MV-4-11 (cell line): ENCODE data around the gene TTC7B.

Source experiments
- DNase-seq: peaks from one replicate; lab custom pipeline; 2025; lab: John Stamatoyannopoulos, UW

TTC7B gene

GRCh38 chr14:90575336-90575735, 240.9 kb downstream of the TTC7B start:
- no peak for DNase-seq

DNA sequence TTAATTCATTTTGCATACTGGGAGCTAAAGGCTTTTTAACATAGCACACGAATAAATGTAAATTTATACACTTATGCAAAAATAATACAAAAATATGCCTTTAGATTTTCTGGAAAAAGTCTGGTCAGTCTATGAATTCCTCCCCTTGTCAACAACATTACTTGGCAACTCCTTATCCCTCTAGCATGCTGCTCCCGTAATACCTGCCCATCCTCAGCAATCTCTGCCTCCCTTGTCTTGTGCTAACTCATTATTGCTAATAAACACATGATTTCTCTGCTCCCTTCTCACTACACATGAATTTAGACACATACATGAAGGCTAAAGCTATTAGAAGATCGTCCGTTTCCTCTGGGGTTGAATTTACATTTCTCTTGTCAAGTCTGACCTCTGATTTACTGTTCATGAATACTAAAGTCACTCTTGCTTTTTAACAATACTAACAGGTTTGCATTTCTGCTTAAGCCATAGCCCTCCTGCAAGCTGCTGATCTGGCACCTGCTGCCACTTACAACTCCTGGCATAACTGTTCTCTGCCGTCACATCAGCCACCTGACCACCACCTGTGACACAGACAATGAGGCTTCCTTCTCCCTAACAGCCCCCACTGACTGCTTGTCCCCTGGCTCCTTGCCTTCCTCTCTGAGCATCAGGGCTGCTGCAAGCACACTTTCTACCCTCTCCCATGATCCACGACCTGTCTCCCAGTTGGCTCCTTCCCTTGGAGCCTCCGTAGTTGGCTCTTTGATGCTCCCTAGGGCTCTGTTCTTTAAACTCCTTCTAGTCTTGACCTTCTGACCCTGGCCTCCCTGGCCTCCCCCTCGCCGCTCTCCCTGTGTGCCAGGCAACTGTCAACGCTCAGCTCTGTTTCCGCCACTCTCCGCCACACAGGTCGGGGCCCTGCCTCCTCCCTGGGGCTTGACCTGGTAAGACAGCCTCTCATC, 241.8 kb downstream of the TTC7B start:
- no peak for DNase-seq

- no peak for DNase-seq
Measured at GRCh38 chr14:90573385-90574105, 242.7 kb downstream of the TTC7B start.

DNA sequence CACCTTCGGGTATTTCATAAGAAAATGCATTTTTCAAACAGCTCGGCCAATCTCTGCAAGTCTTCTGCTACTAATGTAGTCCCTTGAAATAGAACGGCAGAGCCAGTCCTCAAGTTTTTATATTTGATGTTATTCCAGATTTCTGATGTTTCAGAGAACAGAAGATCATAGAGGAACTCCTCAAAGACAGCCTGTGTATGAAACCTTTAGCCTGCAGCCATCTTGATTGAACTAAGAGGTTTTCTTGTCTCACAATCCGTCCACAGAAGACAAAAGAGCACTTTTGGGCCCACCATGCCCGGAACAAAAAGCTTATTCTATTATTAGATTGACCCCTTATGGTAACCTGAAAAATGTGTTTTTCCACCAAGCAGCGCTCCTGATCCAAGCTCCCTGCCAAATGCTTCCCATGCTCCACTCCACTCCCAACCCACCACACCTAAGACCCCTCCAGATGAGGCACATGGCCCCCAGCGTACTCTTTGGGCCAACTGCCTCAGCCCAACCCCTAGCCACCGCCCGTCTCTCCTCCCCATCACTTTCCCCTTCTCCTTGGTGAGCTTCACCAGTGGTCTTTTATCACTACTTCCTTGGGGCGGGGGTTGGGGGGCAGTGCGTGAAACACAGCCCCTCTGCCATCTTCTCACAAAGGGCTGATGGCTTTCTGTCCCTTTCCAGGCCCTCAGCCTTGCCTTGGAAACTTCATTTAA, 243.6 kb downstream of the TTC7B start:
- DNase-seq, result no peak

DNA sequence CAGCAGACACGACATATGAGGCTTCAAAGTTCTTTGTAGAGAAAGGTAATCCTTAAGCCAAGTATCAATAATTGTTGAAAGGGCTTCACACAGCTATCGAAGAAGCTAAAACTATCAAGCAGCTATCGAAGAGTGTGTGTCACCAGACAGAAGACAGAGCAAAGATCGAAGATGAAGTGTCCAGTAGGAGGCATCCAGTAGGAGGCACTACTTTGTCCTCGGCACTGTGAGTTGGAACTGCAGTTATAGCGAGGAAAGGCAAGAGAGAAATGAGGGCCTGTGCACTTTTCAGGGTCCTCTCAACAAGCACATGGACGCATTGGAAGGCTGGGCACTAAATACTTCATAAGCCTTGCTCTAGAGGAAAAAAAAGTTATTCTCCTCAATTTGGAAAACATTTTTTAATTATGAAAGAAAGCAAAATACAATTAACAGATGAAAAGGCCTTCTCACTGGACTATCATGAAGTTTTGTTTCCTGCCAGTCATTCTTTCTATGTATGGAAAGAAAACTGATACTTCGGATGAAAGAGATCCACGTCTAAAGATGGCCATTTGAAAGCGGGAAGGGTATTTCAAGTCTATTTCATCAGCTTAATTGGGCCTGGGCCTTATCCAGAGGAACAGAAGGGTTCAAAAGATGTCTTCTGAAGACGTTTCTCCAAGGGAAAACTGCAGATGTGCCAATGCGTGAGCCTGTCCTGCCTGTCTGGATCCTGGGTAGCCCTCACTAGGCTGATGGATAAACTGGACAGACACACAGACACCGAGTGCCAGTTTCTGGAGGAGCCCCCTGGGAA, 244.9 kb downstream of the TTC7B start:
- no peak for DNase-seq

DNA sequence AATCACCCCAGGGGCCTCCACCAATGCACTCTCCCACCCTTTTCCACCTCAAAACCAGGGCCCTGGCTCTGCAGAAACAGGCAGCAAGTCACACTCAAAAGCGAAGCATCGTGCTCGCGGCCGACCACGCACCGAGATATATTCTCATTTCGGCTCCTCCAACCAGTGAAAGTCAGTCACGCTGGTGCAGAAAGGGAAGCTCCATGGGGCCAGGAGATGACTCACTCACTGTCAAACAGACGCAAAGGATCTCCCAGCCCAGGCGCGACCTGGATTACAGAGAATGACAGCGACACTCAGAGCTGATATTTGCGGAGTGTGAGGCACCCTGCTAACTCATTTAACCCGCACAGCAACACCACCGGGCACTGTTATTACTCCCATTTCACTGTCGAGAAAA, 245.8 kb downstream of the TTC7B start:
- peak; percentile 27 for DNase-seq

- no peak for DNase-seq
Measured at GRCh38 chr14:90569606-90570387, 246.4 kb downstream of the TTC7B start.

DNA sequence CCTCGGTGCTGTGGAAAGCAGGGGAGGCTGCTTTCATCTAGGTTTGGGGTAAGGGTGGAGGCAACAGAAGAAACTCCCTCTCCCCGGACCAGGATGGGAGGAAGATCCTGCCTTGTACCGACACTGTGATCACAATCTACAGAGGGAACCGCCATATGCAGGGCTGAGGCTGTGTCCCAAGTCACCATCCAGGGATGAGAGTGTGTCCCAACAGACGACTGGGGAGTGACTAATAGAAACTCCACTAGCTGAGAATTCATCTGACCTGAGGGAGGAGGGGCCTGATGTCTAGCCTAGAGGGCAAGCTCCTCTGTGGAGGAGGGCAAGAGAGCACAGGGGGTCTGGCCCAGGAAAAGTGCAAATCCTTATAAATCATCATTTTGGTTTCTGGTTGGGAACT, 247.0 kb downstream of the TTC7B start:
- no peak for DNase-seq

DNA sequence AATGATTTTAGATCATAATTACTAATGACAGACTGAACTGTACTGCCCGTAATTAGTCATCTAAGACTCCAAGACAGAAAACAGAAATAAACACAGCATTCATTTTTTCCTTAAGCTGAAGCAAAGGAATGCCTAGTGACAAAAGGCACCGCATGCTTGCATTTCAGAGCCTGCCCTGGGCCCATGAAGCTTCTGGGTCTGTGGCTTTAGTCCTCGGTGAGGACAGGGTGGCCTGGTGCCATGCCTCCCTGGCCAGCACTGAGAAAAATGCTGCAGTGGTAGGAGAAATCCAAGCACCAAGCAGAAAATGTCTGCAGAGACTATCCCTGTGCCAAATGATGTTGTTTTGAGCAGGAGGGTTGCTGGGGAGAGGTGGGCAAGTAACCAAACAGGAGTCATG, 247.8 kb downstream of the TTC7B start:
- DNase-seq, result no peak

GRCh38 chr14:90567991-90568390, 248.2 kb downstream of the TTC7B start:
- DNase-seq, result no peak

DNA sequence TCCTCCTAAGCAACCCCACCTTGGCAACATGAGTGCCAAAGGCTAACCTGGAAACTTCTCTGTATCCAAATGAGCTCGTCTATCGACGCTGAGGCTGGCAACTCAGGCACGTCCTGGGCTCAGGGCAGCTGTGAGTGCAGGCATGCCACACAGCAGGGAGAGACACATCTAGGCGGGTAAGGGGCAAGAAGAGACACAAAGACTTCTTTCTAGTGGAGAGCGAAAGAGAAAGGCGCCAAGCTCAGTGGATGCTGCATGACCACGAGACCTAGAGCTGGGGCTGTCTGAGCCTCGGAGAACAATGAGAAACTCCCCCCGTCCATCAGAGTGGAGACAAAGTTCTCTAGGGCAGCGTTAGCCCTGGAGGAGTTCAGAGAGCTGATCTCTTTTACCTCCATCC, 249.0 kb downstream of the TTC7B start:
- no peak for DNase-seq

- no peak for DNase-seq
Measured at GRCh38 chr14:90566481-90566880, 249.7 kb downstream of the TTC7B start.

DNA sequence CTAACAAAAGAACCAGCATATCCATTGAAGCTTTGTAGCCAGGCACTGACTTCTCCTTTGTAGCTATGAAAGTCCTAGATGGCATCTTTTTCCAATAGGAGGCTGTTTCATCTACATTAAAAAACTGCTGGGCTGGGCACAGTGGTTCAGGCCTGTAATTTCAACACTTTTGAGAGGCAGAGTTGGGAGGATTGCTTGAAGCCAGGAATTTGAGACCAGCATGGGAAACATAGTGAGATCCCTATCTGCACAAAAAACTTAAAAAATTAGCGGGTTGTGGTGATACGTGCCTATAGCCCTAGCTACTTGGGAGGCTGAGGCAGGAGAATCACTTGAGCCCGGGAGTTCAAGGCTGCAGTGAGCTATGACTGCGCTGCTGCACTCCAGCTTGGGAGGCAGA, 251.7 kb downstream of the TTC7B start:
- no peak for DNase-seq

GRCh38 chr14:90562652-90563051, 253.6 kb downstream of the TTC7B start:
- no peak for DNase-seq

DNA sequence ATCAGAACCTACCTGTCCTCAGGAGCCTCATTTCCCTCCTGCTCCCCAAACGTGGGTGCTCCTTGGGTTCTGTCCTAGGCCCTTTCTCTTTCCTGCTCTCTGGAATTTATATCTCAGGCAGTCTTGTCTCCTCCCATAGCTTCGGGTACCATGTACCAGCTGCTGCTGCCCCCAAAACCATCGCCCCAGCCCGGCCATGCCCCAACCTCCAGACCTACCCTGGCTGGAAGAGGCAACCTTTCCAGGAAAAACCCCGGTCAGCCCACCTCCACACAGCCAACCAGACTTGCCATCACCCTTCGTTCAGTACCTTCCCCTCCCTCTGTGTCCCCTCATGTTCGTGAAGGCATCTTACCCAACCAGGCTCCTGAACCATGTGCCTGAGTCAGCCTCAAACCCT, 254.3 kb downstream of the TTC7B start:
- no peak for DNase-seq

DNA sequence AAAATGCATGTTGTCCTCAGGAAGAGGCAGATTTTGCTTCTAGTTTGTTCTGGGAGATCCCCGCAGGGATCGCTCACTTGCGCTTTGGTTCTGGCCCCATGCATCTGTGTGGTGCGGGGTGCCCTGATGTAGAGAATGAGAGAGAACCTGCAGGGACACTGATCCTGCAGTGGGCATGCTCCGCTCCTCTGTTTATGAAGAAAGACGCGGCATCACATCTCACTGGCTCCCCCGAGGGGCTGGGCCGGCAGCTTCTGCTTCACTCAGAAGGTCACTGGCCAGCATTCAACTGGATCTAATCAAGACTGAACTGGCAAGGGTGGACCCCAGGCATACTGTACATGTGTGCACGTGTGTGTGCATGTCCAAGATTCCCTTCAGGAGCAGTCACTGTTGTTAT, 255.2 kb downstream of the TTC7B start:
- DNase-seq, result no peak

DNA sequence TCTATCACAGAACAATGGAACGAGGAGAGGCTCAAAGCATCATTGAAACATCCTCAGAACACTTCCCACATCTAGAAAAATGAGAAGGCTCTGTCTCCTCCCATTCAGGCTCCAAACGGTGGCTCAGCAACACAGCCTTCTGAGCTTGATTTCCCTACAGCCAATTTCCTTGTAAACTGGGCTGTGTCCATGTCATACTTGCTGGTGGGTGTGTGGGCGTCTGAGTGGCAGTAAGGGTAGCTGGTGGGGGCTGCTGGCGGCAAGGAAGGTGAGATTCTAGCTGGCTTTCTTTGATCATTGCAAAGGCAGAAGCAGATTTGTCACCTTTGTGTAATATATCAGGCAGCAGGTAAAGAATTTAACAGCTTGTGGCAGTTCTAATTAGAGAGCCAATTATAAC, 255.7 kb downstream of the TTC7B start:
- no peak for DNase-seq

- DNase-seq, result no peak
Measured at GRCh38 chr14:90559811-90560492, 256.3 kb downstream of the TTC7B start.

- DNase-seq, result no peak
Measured at GRCh38 chr14:90558983-90559590, 257.1 kb downstream of the TTC7B start.
